CD14-positive monocyte (primary cell): ENCODE results near the gene MAP6. TPM values are rescaled to one million over a fixed set of nuclear protein-coding genes. Genes with fewer than 3 reads are reported as not detected.

Source experiments
- DNase-seq, 3 donors: peaks; one replicate each; pipeline ENCODE4 v3.0.0-alpha.2; 2011 to 2022
- H2AFZ ChIP-seq: 2 replicates; pipeline ENCODE4 v1.6.0; 2012; ENCODE audit warnings: mild to moderate bottlenecking, low read depth, low read length, inconsistent platforms; ENCODE audit not compliant: insufficient read depth, poor library complexity, severe bottlenecking
- H3K27ac ChIP-seq, 2 donors: 1 replicate in 1 of 2; 2 replicates in 1 of 2; pipeline ENCODE4 v1.5.1; 2012 to 2013; ENCODE audit warnings: low read length in 2 of 2, control low read depth in 1 of 2, inconsistent platforms in 1 of 2, low read depth in 1 of 2, mild to moderate bottlenecking in 1 of 2
- H3K27me3 ChIP-seq, 2 donors: one replicate each; pipeline versions ENCODE4 v1.6.0 to v1.6.1; 2011 to 2013; ENCODE audit warnings: low read length in 2 of 2; ENCODE audit not compliant: control insufficient read depth in 2 of 2, insufficient read depth in 2 of 2
- H3K36me3 ChIP-seq, 2 donors: replicated peaks in 1 of 2; 1 replicate in 1 of 2; 2 replicates in 1 of 2; pipeline versions ENCODE4 v1.5.1 to v1.6.1; 2012 to 2013; ENCODE audit warnings: low read length in 2 of 2, control low read depth in 1 of 2, inconsistent platforms in 1 of 2, mild to moderate bottlenecking in 1 of 2; ENCODE audit not compliant: insufficient read depth in 2 of 2, control insufficient read depth in 1 of 2
- H3K4me1 ChIP-seq, 2 donors: 1 replicate in 1 of 2; 2 replicates in 1 of 2; pipeline versions ENCODE4 v1.5.1 to v1.6.1; 2012 to 2013; ENCODE audit warnings: low read length in 2 of 2, control low read depth in 1 of 2, inconsistent platforms in 1 of 2, mild to moderate bottlenecking in 1 of 2, moderate library complexity in 1 of 2; ENCODE audit not compliant: insufficient read depth in 2 of 2, control insufficient read depth in 1 of 2
- H3K4me2 ChIP-seq: replicated peaks from 2 replicates; pipeline ENCODE3; 2012; ENCODE audit warnings: low read length, moderate library complexity, mild to moderate bottlenecking; ENCODE audit not compliant: poor library complexity, severe bottlenecking; ENCODE audit errors: extremely low read depth
- H3K4me3 ChIP-seq, 3 experiments: fragments of 200-600 bp in 1 of 3; sonication (generic) in 1 of 3; replicated peaks in 1 of 3; 1 replicate in 2 of 3; 2 replicates in 1 of 3; pipeline ENCODE4 v1.5.1; 2011 to 2013; ENCODE audit warnings: low read length in 3 of 3, mild to moderate bottlenecking in 3 of 3, control low read depth in 2 of 3, low read depth in 2 of 3, inconsistent platforms in 1 of 3, moderate library complexity in 1 of 3
- H3K79me2 ChIP-seq: 2 replicates; pipeline ENCODE4 v1.6.0; 2012; ENCODE audit warnings: mild to moderate bottlenecking, control low read depth, inconsistent platforms, low read length, moderate library complexity; ENCODE audit not compliant: insufficient read depth
- H3K9ac ChIP-seq: 2 replicates; pipeline ENCODE4 v1.6.0; 2017; ENCODE audit warnings: low read length, mild to moderate bottlenecking; ENCODE audit not compliant: insufficient read depth, poor library complexity, severe bottlenecking
- H3K9me3 ChIP-seq, 2 donors: replicated peaks in 1 of 2; 1 replicate in 1 of 2; 2 replicates in 1 of 2; pipeline versions ENCODE4 v1.5.1 to v1.6.1; 2012 to 2013; ENCODE audit warnings: low read length in 2 of 2, control low read depth in 1 of 2; ENCODE audit not compliant: control insufficient read depth in 1 of 2, insufficient read depth in 1 of 2
- H4K20me1 ChIP-seq: 2 replicates; pipeline ENCODE4 v1.6.0; 2012; ENCODE audit warnings: mild to moderate bottlenecking, low read length, control low read depth, moderate library complexity; ENCODE audit not compliant: insufficient read depth
- H3K27ac Mint-ChIP-seq, 7 donors: one replicate each; pipeline ENCODE4 v1.8.0; 2020; ENCODE audit warnings: mild to moderate bottlenecking in 7 of 7, mixed read lengths in 7 of 7, moderate library complexity in 6 of 7, inconsistent platforms in 2 of 7
- H3K27me3 Mint-ChIP-seq, 3 donors: one replicate each; pipeline ENCODE4 v1.8.0; 2021 to 2022; ENCODE audit warnings: low read depth in 3 of 3, mild to moderate bottlenecking in 3 of 3, mixed read lengths in 3 of 3, moderate library complexity in 3 of 3, inconsistent platforms in 1 of 3
- H3K36me3 Mint-ChIP-seq, 2 donors: one replicate each; pipeline ENCODE4 v1.8.0; 2020; ENCODE audit warnings: mixed read lengths in 2 of 2, inconsistent platforms in 1 of 2, mild to moderate bottlenecking in 1 of 2
- H3K4me1 Mint-ChIP-seq: one replicate; pipeline ENCODE4 v1.8.0; 2020; ENCODE audit warnings: mild to moderate bottlenecking, mixed read lengths
- H3K4me3 Mint-ChIP-seq, 2 donors: one replicate each; pipeline ENCODE4 v1.8.0; 2020; ENCODE audit warnings: mild to moderate bottlenecking in 2 of 2, mixed read lengths in 2 of 2, moderate library complexity in 1 of 2
- H3K9me3 Mint-ChIP-seq, 7 donors: one replicate each; pipeline ENCODE4 v1.8.0; 2020 to 2022; ENCODE audit warnings: mixed read lengths in 7 of 7, mild to moderate bottlenecking in 6 of 7, moderate library complexity in 6 of 7, inconsistent platforms in 2 of 7
- WGBS: methylation state at CpG from one replicate; pipeline ENCODE4 v1.1.5; 2013; ENCODE audit warnings: missing lambda C conversion rate; ENCODE audit not compliant: insufficient coverage; 5-methylcytosine and 5-hydroxymethylcytosine counted together
- intact Hi-C, 2 donors: fragments of 100-400 bp; cut with micrococcal nuclease; formaldehyde crosslinking; loops; one replicate each; pipeline versions ENCODE4 v1.15.0 to v1.15.1; 2023
- polyA plus RNA-seq, 3 donors: library from polyadenylated mRNA; depleted of rRNA in 1 of 3; unstranded in 2 of 3; stranded (reverse) in 1 of 3; fragments of 300-500 nt in 2 of 3; fragments of >200 nt in 1 of 3; fragmentation: Illumina TruSeq in 2 of 3; gene quantifications; 1 replicate in 2 of 3; 2 replicates in 1 of 3; pipeline ENCODE4 v1.2.3, GENCODE V29; 2012 to 2021
- TF ChIP-seq, protein P1 (sequence below): fragments of 200-600 bp; IDR thresholded peaks from one replicate; pipeline ENCODE4 v1.8.0; 2022; ENCODE audit warnings: antibody characterized with exemption, mild to moderate bottlenecking

The MAP6 gene
- polyA plus RNA-seq, 3 donors, result not detected

DNA sequence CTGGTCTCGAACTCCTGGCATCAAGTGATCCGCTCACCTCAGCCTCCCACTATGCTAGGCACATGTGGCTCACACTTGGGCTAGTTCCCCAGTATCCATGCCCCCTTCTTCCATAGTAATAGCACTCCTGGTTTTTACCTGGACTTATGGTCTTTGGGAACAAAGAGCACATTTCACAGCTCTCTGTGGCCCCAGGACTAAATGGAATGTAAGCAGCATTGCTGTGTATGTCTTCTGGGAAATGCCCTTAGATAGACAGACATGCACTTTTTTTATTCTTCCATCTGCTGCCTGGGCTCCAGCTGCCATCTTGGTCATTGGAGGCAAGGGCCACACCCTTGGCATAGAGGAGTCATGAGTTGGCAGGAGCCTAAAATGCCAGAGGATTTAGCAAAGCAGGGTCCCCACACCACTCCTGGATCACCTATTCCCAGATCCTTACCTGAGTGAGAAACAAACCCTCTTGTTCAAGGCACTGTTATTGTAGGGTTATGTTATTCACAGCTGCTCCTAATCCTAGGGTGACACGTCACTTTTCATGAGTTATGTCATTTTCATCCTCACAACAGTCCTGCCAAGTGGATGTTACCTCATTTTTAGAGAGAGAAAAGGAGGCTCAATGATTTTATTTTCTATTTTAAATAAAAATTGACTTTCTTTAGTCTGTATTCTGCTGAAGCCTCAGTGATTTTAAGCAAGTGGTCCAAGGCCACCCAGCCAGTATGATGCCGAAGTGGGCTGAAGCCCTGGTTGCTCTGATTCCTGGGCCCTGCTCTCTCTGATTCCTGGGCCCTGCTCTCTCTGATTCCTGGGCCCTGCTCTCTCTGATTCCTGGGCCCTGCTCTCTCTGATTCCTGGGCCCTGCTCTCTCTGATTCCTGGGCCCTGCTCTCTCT, 127.4 kb downstream of the MAP6 start:
- TF ChIP-seq, protein P1, sequence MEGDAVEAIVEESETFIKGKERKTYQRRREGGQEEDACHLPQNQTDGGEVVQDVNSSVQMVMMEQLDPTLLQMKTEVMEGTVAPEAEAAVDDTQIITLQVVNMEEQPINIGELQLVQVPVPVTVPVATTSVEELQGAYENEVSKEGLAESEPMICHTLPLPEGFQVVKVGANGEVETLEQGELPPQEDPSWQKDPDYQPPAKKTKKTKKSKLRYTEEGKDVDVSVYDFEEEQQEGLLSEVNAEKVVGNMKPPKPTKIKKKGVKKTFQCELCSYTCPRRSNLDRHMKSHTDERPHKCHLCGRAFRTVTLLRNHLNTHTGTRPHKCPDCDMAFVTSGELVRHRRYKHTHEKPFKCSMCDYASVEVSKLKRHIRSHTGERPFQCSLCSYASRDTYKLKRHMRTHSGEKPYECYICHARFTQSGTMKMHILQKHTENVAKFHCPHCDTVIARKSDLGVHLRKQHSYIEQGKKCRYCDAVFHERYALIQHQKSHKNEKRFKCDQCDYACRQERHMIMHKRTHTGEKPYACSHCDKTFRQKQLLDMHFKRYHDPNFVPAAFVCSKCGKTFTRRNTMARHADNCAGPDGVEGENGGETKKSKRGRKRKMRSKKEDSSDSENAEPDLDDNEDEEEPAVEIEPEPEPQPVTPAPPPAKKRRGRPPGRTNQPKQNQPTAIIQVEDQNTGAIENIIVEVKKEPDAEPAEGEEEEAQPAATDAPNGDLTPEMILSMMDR, result no peak
- no peaks in the 10 kb centered on the region for H3K9me3 Mint-ChIP-seq
- no peak overlapping the region for H3K4me3 ChIP-seq
- H3K4me3 Mint-ChIP-seq, result no peak overlapping the region
- no peak for DNase-seq
- H3K9me3 ChIP-seq, result no peaks in the 10 kb centered on the region
- peaks cover 0 to 2% of the 10 kb centered on the region in 2 donors for H3K36me3 Mint-ChIP-seq
- H3K4me2 ChIP-seq, result no peak overlapping the region
- peaks cover 17 to 19% of the 10 kb centered on the region in 2 donors for H3K4me1 ChIP-seq
- H3K27me3 ChIP-seq, result no peaks in the 10 kb centered on the region
- H3K9ac ChIP-seq, result no peak overlapping the region
- no peak overlapping the region for H2AFZ ChIP-seq
- no peak overlapping the region for H3K27ac Mint-ChIP-seq
- peaks cover 1 to 2% (median 2%) of the 10 kb centered on the region in 3 donors for H3K27me3 Mint-ChIP-seq
- H3K4me1 Mint-ChIP-seq, result peaks cover 23% of the 10 kb centered on the region
- intact Hi-C loops, result no loop called here
- H3K79me2 ChIP-seq, result no peaks in the 10 kb centered on the region
- 100% methylated on average over 3 of the region's 4 CpGs for WGBS
- no peak overlapping the region for H3K27ac ChIP-seq
- no peaks in the 10 kb centered on the region for H4K20me1 ChIP-seq
- no peaks in the 10 kb centered on the region for H3K36me3 ChIP-seq

DNA sequence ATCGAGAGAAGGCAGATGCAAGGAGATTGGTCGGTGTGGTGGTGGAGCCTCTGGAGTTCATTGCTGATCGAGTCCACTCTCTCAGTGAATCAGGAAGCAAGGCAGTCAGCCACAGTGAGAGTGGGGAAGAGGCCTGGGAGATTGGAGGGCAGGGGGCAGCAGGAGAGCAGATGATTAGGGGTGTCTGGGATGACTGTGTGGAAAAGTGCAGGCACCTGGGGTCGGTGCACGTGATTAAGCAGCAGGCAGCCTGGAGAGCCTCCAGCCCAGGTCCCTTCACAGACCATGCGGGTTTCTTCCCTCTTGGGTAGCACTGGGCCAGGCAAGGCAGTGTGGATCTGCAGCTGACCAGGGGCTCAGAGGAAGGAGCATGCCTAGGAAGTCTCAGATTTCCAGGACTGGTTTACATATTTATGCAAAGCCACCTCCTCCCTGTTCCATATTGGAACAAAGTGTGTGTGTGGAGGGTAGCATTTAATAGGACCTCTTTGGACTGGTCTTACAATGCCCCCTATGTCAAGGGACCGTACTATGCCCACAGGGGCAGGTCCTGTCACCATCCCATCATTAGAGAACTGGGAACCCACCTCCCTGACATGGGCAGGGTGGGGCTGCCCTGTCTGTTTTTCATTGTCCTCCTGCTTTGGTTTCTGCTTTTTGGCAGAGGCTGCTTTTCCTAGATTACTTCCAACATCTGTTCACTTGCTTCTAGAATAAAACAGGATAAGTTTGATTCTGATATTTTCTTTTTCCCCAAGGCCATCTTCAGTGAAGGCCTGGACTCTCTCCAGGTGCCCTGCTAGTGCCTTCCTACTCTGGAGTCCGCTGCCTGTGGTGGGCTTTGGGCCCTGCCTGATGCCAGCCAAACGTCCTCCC, 129.1 kb downstream of the MAP6 start:
- no peaks in the 10 kb centered on the region for H3K9me3 ChIP-seq
- peaks cover 18 to 20% of the 10 kb centered on the region in 2 donors for H3K4me1 ChIP-seq
- Mint-ChIP-seq H3K27me3 (peaks cover 0 to 4% (median 0%) of the 10 kb centered on the region in 3 donors), H3K27ac (peak overlapping the region in 3 of 7 donors; percentile 42 to 89 (median 57)), H3K4me3 (no peak overlapping the region), H3K9me3 (no peaks in the 10 kb centered on the region), H3K36me3 (peaks cover 0 to 2% of the 10 kb centered on the region in 2 donors), H3K4me1 (peaks cover 26% of the 10 kb centered on the region)
- H3K9ac ChIP-seq, result no peak overlapping the region
- H4K20me1 ChIP-seq, result no peaks in the 10 kb centered on the region
- no peak overlapping the region for H2AFZ ChIP-seq
- H3K4me3 ChIP-seq, result no peak overlapping the region
- TF ChIP-seq, protein P1, result no peak
- no peak for DNase-seq
- no peak overlapping the region for H3K27ac ChIP-seq
- WGBS, result 90% methylated on average over 8 of the region's 9 CpGs
- H3K4me2 ChIP-seq, result no peak overlapping the region
- H3K79me2 ChIP-seq, result no peaks in the 10 kb centered on the region
- no peaks in the 10 kb centered on the region for H3K36me3 ChIP-seq
- intact Hi-C loops, result no loop called here
- H3K27me3 ChIP-seq, result no peaks in the 10 kb centered on the region
